GM19452 (cell line): Measurements from ENCODE around the gene PLIN4.
"Not testable (repeated sequence)": the region's sequence is repeated elsewhere in the genome, so short reads cannot be mapped to it uniquely, and the experiment has no call there.

Source experiments
- ATAC-seq: cut with Tn5 transposase; IDR thresholded peaks from one replicate; pipeline ENCODE4 v1.9.1; 2021; ENCODE audit not compliant: unreplicated experiment

The PLIN4 gene

GRCh38 chr19:4518345-4519171, at the start of gene PLIN4:
Gene PLIN4 (minus strand): TSS chr19:4518486. CDS start chr19:4518272, 214 bp downstream.
- ATAC-seq = no peak

DNA sequence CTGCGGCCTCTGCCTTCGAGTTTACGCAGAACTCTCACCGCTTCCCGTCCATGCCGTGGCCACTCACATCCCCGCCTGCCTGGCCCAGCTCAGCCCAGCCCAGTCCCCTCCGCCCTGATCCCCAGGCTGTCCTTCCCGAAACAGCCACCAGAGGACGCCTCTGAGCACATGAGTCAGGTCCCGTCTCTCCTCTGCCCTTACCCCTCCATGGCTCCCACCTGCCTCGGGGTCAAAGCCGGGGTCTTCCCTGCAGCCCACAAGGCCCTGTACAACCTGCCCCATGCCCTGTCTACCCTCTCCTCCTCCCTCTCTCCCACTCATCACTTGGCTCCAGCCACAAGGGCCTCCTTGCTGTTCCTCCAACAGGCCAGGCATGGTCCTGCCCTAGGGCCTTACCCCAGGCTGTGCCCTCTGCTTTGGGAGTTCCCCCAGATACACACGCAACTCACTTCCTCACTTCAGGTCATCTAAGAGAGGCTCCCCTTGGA, 49.3 kb upstream of the PLIN4 start:
- no peak for ATAC-seq

GRCh38 chr19:4566402-4567051, 48.2 kb upstream of the PLIN4 start:
- no peak for ATAC-seq

- ATAC-seq = not testable (repeated sequence)
Measured at GRCh38 chr19:4563562-4563961, 45.3 kb upstream of the PLIN4 start.

DNA sequence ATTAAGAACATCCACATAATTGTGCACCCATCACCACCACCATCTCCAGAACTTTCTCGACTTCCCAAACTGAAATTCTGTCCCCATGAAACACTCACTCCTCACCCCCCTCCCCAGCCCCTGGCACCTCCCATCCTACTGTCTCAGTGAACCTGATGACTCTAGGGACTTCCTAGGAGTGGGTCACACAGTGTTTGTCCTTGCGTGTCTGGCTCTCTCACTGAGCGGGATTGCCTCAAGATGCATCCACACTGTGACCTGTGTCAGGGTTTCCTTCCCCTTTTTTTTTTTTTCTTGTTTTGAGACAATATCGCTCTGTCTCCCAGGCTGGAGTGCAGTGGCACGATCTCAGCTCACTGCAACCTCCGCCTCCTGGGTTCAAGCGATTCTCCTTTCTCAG, 43.8 kb upstream of the PLIN4 start:
- ATAC-seq = not testable (repeated sequence)

DNA sequence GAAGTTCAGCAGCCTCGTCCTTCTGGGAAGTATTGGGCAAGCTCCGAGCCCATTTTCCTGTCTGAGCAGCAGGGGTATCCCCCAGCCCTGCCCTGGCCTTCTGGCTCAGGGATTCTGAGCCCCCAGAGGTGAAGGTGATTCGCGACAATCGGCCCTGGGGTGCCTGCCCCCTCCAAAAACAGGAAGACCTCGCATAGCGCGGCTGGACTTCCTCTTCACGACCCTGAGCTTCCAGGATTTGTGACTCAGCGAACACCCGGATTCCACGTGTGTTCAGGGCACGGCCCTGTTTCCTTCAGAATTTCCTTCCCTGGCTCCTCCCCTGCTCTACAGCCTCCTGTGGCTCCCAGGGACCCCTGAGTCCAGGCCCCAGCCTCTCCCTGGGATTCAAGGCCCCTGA, 41.3 kb upstream of the PLIN4 start, which contains the start of gene SEMA6B:
Gene SEMA6B (minus strand): TSS at position 116 of the 400 bp plus-strand sequence. CDS start 1,227 bp downstream, outside the sequence.
- no peak for ATAC-seq

DNA sequence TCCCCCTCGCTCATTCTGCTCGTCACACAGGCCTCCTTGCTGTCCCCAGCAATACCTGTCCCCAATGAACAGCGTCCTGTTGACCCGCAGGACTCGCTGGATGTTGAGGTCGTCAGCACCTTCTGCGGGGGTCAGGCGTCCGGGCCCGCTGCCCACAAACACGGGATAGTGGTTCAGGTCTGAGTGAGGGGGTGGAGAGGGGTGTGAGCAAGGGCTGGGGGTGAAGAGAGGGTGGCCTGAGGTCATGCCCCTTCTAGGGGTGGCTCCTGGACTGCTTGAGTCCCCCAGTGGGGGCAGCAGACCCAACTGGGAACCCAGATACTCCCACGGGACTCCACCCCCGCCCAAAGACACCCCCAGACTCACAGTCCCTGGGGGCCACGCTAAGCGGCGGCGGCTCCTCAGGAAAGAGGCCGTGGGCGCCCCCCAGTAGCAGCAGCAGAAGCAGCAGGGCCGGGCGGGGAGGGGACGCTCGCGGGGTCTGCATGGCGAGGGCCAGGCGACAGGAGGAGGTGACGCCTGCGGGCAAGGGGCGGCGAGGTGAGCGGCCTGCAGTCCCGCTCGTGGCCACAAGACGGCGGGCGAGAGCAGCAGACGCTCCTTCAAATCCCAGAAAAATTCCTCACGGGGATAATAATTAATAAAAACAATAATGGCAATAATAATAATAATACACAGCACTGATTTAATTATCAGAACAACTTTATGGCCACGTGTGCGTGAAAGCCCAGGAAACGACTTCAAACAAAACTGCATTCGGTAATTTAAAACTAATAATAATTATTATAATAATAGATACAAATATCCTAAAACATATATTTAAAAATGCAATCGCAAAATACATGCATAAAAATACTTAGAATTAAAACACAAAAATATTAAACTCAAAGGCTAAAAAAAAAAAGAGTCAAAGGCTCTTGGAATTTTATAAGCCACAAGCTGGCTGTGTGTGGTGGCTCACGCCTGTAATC, 40.0 kb upstream of the PLIN4 start:
- no peak for ATAC-seq

DNA sequence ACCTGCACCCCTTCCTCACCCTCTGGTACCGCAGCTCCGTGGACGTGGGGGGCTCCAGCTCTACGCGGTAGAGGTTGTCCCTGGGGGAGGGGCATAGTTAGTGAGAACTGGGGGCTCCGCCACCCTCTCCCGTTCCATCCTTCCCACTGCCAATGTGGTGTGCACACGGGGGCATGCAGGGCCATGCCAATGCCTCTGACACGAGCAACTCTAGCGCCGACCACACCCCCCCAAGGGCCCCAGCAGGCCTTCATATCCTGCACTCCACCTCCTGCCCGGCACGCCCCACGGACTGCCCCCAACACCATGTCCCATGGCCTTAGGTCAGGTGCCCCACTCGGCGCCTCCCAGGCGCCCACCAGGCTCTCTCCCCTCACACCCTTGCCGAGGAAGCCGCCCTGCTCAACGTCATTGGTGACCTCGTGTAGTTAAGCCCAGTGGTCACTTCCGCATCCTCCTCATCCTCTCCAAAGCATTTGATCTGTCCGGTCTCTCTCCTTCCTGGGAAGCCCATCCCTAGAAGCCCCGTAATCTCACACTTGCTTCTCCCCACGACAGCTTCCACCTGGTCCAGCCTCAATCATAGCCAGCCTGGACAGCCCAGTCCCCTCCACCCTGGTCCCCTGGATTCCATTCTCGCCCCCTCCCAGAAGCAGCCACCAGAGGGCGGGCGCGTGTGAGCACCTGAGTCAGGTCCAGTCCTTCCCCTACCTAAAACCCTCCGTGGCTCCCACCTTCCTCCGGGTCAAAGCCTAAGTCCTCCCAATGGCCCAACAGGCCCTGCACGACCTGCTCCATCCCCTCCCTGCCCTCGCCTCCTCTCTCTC, 39.1 kb upstream of the PLIN4 start:
- no peak for ATAC-seq

- ATAC-seq = no peak
Measured at GRCh38 chr19:4556597-4557127, 38.4 kb upstream of the PLIN4 start.

DNA sequence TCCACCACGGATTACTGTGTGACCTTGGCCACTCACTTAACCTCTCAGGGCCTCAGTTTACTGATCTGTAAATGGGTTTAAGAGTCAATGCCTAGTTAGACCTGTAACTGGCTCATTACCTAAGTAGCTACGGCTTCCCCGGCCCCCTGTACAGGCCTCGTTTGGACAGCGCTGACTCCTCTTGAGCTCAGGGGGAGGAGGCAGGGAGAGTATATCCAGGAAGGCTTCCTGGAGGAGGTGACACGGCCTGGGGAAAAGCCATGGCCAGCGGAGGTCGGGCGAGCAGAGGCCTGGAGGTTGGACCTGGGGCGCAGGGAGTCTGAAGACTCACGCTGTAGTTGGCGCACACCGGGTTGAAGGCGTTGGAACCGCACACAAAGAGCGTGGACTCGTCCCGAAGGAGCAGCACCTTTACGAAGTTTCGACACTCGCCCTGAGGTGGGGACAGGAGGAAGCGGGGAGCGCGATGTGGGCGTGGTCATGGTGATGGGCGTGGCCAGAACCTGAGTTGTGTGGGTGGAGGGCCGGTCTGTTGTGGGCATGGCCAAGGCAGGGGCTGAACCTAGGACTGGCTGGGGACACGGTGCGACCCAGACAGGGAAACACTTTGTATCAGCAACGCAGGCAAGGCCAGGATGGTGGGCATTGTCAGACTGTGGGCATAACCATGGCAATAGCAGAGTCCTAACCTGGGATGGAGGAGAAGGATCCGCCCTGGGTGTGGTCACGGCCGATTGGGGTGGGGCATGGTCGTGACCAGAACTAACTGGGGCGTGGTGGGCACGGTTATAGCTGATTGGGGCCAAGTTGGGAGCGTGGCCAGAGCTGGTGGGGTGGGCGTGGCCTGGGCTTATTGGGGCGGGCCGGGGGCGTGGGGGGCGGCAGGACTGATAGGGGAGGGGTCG, 37.6 kb upstream of the PLIN4 start:
- no peak for ATAC-seq

DNA sequence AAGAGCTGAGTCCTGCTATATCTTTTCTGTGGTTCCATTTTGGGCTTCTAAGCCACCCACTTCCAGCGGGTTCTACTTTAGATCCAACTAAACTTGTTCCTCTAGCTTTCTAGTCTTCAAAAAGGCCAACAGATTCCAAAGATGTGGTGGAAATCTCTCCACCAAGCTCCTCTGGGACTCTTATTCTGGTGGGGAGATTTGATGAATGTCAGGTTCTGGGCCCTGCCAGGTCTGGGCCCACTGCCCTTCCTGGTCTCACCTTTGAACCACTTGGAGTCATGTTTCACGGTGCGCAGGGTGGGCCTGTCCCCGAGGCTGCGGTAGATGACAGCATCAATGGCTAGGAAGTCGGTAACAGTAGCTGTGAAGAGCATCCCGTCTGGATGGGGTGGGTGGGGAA, 36.4 kb upstream of the PLIN4 start:
- ATAC-seq = no peak

DNA sequence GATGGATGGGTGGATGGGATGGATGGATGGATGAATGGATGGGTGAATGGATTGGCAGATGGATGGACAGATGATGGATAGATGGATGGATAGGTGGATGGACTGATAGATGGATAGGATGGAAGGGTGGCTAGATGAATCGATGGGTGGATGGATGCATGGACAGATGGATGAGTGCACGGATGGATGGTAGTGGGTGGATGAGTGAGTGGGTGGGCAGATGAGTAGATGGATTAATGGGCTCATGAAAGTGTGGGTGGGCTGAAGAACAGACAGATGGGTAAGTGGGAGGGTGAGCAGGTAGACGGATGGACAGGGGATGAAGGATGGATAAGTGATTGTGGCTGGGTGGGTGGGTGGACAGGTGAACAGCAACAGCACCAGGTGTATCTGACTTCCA, 35.5 kb upstream of the PLIN4 start:
- no peak for ATAC-seq

- no peak for ATAC-seq
Measured at GRCh38 chr19:4553092-4553695, 34.9 kb upstream of the PLIN4 start.

DNA sequence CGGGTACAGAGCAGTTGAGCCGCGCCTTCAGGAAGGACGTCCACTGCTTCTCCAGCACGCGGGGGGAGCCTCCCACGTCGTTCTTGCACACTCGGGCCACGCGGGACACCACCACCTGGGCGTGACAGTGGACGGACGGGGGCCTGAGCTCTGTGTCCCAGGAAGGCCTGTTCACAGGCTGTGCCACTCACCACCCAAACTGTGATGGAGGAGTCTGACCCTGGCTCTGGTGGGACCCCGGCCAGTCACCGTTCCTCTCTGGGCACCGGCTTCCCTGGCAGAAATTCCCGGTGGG, 34.2 kb upstream of the PLIN4 start:
- ATAC-seq = no peak

DNA sequence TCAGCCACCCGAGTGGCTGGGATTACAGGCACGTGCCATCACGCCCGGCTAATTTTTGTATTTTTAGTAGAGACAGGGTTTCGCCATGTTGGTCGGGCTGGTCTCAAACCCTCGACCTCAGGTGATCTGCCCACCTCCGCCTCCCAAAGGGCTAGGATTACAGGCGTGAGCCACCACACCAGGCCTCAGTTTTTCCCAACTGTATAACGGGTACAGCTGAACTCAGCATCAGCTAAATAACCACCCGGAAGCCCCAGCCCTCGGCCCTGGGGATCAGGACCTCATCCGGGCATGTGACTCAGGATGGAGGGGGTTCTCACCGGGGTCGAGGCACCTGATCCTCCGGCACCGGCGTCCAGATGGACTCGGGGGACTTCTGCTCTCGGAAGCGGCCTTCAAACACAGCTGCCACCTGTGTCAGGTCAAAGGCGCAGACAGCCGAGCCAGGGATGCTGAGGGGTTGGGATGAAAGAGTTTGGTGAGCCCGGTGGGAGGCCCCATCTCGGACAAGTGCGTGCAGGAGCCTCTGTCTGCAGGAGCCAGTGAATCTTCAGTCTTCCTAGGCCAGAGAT, 32.3 kb upstream of the PLIN4 start:
- ATAC-seq = no peak

- no peak for ATAC-seq
Measured at GRCh38 chr19:4550018-4550417, 31.7 kb upstream of the PLIN4 start.

GRCh38 chr19:4548238-4548584, 29.9 kb upstream of the PLIN4 start:
- no peak for ATAC-seq
